ENCODE results near the gene KLHL29.

DNA sequence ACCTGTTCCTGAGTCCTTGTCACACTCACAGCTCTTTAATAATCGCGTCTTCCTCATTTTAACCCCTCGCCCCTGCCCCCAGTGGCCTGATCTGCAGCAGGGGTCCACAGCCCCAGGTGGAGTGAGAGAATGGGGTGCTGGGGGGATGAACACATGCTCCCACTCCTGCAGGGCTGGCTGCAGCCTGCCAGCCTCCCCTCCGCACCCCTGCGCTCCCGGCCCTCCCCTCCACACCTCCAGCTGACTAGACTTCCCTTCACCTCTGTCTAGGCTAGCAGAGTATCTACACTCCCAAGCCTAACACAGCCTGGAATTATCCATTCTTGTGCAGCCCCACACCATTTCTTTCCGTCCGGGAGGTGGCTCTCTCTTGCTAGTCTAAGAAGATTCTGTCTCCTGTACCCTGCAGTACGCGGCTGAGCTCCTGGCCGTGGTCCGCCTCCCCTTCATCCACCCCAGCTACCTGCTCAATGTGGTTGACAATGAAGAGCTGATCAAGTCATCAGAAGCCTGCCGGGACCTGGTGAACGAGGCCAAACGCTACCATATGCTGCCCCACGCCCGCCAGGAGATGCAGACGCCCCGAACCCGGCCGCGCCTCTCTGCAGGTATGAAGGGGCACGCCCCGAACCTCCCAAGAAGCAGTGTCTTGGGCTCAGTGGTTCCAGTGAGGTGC lies 310.4 kb downstream of the KLHL29 start:
- TF ChIP-seq, protein P1, sequence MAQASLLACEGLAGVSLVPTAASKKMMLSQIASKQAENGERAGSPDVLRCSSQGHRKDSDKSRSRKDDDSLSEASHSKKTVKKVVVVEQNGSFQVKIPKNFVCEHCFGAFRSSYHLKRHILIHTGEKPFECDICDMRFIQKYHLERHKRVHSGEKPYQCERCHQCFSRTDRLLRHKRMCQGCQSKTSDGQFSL (CRISPR knock-in tag; IDR thresholded peaks at IDR 0.05), result no peak
- TF ChIP-seq, protein P2, sequence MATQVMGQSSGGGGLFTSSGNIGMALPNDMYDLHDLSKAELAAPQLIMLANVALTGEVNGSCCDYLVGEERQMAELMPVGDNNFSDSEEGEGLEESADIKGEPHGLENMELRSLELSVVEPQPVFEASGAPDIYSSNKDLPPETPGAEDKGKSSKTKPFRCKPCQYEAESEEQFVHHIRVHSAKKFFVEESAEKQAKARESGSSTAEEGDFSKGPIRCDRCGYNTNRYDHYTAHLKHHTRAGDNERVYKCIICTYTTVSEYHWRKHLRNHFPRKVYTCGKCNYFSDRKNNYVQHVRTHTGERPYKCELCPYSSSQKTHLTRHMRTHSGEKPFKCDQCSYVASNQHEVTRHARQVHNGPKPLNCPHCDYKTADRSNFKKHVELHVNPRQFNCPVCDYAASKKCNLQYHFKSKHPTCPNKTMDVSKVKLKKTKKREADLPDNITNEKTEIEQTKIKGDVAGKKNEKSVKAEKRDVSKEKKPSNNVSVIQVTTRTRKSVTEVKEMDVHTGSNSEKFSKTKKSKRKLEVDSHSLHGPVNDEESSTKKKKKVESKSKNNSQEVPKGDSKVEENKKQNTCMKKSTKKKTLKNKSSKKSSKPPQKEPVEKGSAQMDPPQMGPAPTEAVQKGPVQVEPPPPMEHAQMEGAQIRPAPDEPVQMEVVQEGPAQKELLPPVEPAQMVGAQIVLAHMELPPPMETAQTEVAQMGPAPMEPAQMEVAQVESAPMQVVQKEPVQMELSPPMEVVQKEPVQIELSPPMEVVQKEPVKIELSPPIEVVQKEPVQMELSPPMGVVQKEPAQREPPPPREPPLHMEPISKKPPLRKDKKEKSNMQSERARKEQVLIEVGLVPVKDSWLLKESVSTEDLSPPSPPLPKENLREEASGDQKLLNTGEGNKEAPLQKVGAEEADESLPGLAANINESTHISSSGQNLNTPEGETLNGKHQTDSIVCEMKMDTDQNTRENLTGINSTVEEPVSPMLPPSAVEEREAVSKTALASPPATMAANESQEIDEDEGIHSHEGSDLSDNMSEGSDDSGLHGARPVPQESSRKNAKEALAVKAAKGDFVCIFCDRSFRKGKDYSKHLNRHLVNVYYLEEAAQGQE (IDR thresholded peaks at IDR 0.05; ENCODE audit: borderline replicate concordance in 1 of 2, low read depth in 1 of 2, low read length in 2 of 2), result no peak

Data from HepG2 (cell line).